Measurements from ENCODE around the gene MAPK1.

Gene MAPK1

GRCh38 chr22:21765909-21766529, 101.4 kb downstream of the MAPK1 start:
- no peak for TF ChIP-seq CTCF (IDR thresholded peaks at IDR 0.05; ENCODE audit: insufficient read depth, low read length, missing control alignments)
- CTCF ChIA-PET: interaction anchor here (0.9 kb wide), 1 partner anchor 173 kb away, joined by 3 read pairs; no protein-coding TSS in a partner anchor
- DNase-seq (ENCODE audit: low read depth, low spot score): no peak
- POLR2A ChIA-PET: no interaction called here
- H3K4me3 ChIP-seq (ENCODE audit: low read depth, low read length): no peak overlapping the region

GRCh38 chr22:21764038-21764804, 103.2 kb downstream of the MAPK1 start:
- CTCF ChIA-PET: no interaction called here
- no peak for TF ChIP-seq CTCF (IDR thresholded peaks at IDR 0.05; ENCODE audit: insufficient read depth, low read length, missing control alignments)
- no peak overlapping the region for H3K4me3 ChIP-seq (ENCODE audit: low read depth, low read length)
- POLR2A ChIA-PET: no interaction called here
- DNase-seq (ENCODE audit: low read depth, low spot score): no peak

GRCh38 chr22:21762712-21763581, 104.5 kb downstream of the MAPK1 start:
- DNase-seq (ENCODE audit: low read depth, low spot score): no peak
- no peak overlapping the region for H3K4me3 ChIP-seq (ENCODE audit: low read depth, low read length)
- no peak for TF ChIP-seq CTCF (IDR thresholded peaks at IDR 0.05; ENCODE audit: insufficient read depth, low read length, missing control alignments)
- ChIA-PET CTCF (interaction anchor here (1.0 to 3.2 kb wide), 3 partner anchors 12 to 175 kb away, joined by 3 to 13 read pairs (median 9); no protein-coding TSS in a partner anchor), POLR2A (interaction anchor here (0.6 kb wide), 1 partner anchor 12 kb away, joined by 3 read pairs; no protein-coding TSS in a partner anchor)

GRCh38 chr22:21761994-21762680, 105.3 kb downstream of the MAPK1 start:
- POLR2A ChIA-PET: no interaction called here

GRCh38 chr22:21761086-21761485, 106.4 kb downstream of the MAPK1 start:
- no peak overlapping the region for H3K4me3 ChIP-seq (ENCODE audit: low read depth, low read length)
- ChIA-PET POLR2A (no interaction called here), CTCF (interaction anchor here (1.0 to 3.2 kb wide), 6 partner anchors 9 to 212 kb away, joined by 3 to 13 read pairs (median 3); partner anchors contain the start of gene PPM1F)
- TF ChIP-seq CTCF (IDR thresholded peaks at IDR 0.05; ENCODE audit: insufficient read depth, low read length, missing control alignments): no peak
- no peak for DNase-seq (ENCODE audit: low read depth, low spot score)

More at GRCh38 chr22:21761994-21762680, 105.3 kb downstream of the MAPK1 start:
- no peak for TF ChIP-seq CTCF (IDR thresholded peaks at IDR 0.05; ENCODE audit: insufficient read depth, low read length, missing control alignments)
- H3K4me3 ChIP-seq (ENCODE audit: low read depth, low read length): no peak overlapping the region
- no peak for DNase-seq (ENCODE audit: low read depth, low spot score)
- CTCF ChIA-PET: interaction anchor here (1.0 to 3.2 kb wide), 7 partner anchors 13 to 210 kb away, joined by 3 to 13 read pairs (median 3); partner anchors contain the start of gene PPM1F

All from AG04449 (cell line).